Measurements from ENCODE around the gene GSTK1. TPM values are rescaled to one million over a fixed set of nuclear protein-coding genes. Genes with fewer than 3 reads are reported as not detected.
A peak's percentile ranks its signal among the peaks of the same experiment; 100 is the strongest.
"Not testable (repeated sequence)": the region's sequence is repeated elsewhere in the genome, so short reads cannot be mapped to it uniquely, and the experiment has no call there.

GSTK1 gene
- total RNA-seq, 1 donor from 2014 or later = 51.0 TPM

- Mint-ChIP-seq H3K4me3 (no peak overlapping the region), H3K27ac (ENCODE audit: unreplicated experiment) (no peak overlapping the region), H3K4me1 (peaks cover 17% of the 10 kb centered on the region), H3K9me3 (no peaks in the 10 kb centered on the region), H3K36me3 (ENCODE audit: low read depth) (no peaks in the 10 kb centered on the region), H3K27me3 (ENCODE audit: low read depth) (no peaks in the 10 kb centered on the region)
- TF ChIP-seq CTCF (conservative IDR thresholded peaks at IDR 0.05) = no peak
- no peak for DNase-seq (ENCODE audit: low read depth, low spot score)
These were observed 3.5 kb upstream of the GSTK1 start for GRCh38 chr7:143259765-143260164.

DNA sequence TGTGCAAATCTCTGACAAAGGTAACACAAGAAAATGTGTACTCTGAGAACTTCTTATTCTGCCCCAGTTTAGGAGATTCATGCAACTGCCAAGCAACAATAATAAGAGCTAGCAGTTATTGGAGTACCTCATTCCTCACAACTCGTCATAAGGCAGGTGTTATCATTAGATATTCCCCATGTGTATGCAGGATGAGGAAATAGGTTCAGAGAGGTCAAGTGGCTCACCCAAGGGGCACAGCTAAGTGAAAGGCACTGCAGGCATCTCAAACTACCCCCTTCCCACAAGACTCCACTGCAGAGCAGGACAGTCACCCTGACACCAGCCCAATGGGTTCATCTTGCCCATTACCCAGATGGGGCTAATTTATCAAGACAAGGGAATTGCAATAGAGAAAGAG lies 1.3 kb upstream of the GSTK1 start:
- H3K27me3 Mint-ChIP-seq (ENCODE audit: low read depth) = no peaks in the 10 kb centered on the region
- no peaks in the 10 kb centered on the region for H3K9me3 Mint-ChIP-seq
- TF ChIP-seq CTCF (conservative IDR thresholded peaks at IDR 0.05) = no peak
- no peak for DNase-seq (ENCODE audit: low read depth, low spot score)
- no peak overlapping the region for H3K27ac Mint-ChIP-seq (ENCODE audit: unreplicated experiment)
- no peaks in the 10 kb centered on the region for H3K36me3 Mint-ChIP-seq (ENCODE audit: low read depth)
- peaks cover 24% of the 10 kb centered on the region for H3K4me1 Mint-ChIP-seq
- H3K4me3 Mint-ChIP-seq = peak overlapping the region; percentile 79

DNA sequence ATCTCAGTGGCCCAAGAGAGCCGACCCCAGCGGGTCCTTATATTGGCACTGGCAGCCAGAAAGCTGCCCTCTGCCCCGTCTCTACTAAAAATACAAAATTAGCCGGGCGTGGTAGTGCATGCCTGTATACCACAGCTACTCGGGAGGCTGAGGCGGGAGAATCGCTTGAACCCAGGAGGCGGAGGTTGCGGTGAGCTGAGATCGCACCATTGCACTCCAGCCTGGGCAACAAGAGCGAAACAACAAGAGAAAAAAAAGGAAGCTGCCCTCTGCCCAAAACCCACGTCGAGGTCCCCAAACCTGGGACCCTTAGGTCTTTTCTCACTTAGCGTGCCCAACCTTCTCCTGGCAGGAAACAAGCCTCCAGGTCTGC lies 941 bp downstream of the GSTK1 start:
- H3K36me3 Mint-ChIP-seq (ENCODE audit: low read depth); DNase-seq (ENCODE audit: low read depth, low spot score); H3K27ac Mint-ChIP-seq (ENCODE audit: unreplicated experiment); H3K27me3 Mint-ChIP-seq (ENCODE audit: low read depth); H3K9me3 Mint-ChIP-seq: not testable (repeated sequence)
- Mint-ChIP-seq H3K4me3 (peak overlapping the region; percentile 95), H3K4me1 (peaks cover 24% of the 10 kb centered on the region)

- peaks cover 24% of the 10 kb centered on the region for H3K4me1 Mint-ChIP-seq
- no peak for TF ChIP-seq CTCF (conservative IDR thresholded peaks at IDR 0.05)
- H3K36me3 Mint-ChIP-seq (ENCODE audit: low read depth) = peaks cover 11% of the 10 kb centered on the region
- DNase-seq (ENCODE audit: low read depth, low spot score) = no peak
- H3K9me3 Mint-ChIP-seq = no peaks in the 10 kb centered on the region
- H3K27ac Mint-ChIP-seq (ENCODE audit: unreplicated experiment) = no peak overlapping the region
- peak overlapping the region; percentile 41 for H3K4me3 Mint-ChIP-seq
- no peaks in the 10 kb centered on the region for H3K27me3 Mint-ChIP-seq (ENCODE audit: low read depth)
These were observed 1.9 kb downstream of the GSTK1 start for GRCh38 chr7:143265017-143265693.

GRCh38 chr7:143269251-143269650 lies 6.0 kb downstream of the GSTK1 start:
- no peak for TF ChIP-seq CTCF (conservative IDR thresholded peaks at IDR 0.05)
- H3K9me3 Mint-ChIP-seq = no peaks in the 10 kb centered on the region
- H3K4me3 Mint-ChIP-seq = no peak overlapping the region
- H3K27me3 Mint-ChIP-seq (ENCODE audit: low read depth) = no peaks in the 10 kb centered on the region
- no peak for DNase-seq (ENCODE audit: low read depth, low spot score)
- peaks cover 12% of the 10 kb centered on the region for H3K4me1 Mint-ChIP-seq
- peaks cover 11% of the 10 kb centered on the region for H3K36me3 Mint-ChIP-seq (ENCODE audit: low read depth)
- no peak overlapping the region for H3K27ac Mint-ChIP-seq (ENCODE audit: unreplicated experiment)

GRCh38 chr7:143271240-143271639 lies 8.0 kb downstream of the GSTK1 start:
- H3K9me3 Mint-ChIP-seq = no peaks in the 10 kb centered on the region
- no peak overlapping the region for H3K4me3 Mint-ChIP-seq
- no peak overlapping the region for H3K27ac Mint-ChIP-seq (ENCODE audit: unreplicated experiment)
- TF ChIP-seq CTCF (conservative IDR thresholded peaks at IDR 0.05) = no peak
- no peaks in the 10 kb centered on the region for H3K4me1 Mint-ChIP-seq
- no peaks in the 10 kb centered on the region for H3K27me3 Mint-ChIP-seq (ENCODE audit: low read depth)
- no peak for DNase-seq (ENCODE audit: low read depth, low spot score)
- H3K36me3 Mint-ChIP-seq (ENCODE audit: low read depth) = peaks cover 11% of the 10 kb centered on the region

Measured in neural crest cell (in vitro differentiated cells).